Measurements from ENCODE around the gene AP4S1.
"Not testable (repeated sequence)": the region's sequence is repeated elsewhere in the genome, so short reads cannot be mapped to it uniquely, and the experiment has no call there.

Gene AP4S1

DNA sequence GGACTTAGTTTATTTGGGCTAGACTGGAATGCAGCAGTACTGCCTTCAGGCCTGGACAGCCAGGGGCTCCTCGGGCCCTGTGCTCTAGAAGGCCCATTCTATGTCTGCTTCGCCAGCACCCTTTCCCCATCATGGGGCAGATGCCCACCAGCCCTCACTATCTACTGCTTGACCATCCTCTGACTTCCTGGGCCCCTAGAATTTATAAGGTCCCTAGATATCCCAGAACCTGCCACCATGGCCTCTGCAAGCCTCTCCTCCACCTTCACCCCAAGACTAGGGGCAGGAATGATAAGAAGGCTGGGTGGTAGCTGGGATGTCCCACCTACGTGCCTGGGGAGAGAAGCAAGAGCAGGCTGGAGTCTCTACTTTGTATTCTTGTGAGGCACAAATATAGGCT is 59.6 kb downstream of the AP4S1 start:
- no peak for DNase-seq (ENCODE audit: low spot score)

DNA sequence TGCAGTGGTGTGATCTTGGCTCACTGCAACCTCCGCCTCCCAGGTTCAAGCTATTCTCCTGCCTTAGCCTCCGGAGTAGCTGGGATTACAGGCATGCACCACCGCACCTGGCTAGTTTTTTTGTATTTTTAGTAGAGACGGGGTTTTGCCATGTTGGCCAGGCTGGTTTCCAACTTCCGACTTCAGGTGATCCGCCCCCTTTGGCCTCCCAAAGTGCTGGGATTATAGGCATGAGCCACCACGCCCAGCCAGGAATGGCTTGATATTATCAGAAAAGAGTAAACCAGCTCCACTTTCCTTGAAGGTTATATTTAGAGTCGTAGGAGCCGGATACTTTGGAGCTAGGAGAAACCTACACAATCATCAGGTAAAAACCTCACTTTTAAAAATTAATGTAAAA is 61.0 kb downstream of the AP4S1 start:
- not testable (repeated sequence) for DNase-seq (ENCODE audit: low spot score)

GRCh38 chr14:31090883-31091764 is 65.7 kb downstream of the AP4S1 start:
- peak; percentile 56 for DNase-seq (ENCODE audit: low spot score)

- no peak for DNase-seq (ENCODE audit: low spot score)
These were observed 66.8 kb downstream of the AP4S1 start for GRCh38 chr14:31092160-31092708.

DNA sequence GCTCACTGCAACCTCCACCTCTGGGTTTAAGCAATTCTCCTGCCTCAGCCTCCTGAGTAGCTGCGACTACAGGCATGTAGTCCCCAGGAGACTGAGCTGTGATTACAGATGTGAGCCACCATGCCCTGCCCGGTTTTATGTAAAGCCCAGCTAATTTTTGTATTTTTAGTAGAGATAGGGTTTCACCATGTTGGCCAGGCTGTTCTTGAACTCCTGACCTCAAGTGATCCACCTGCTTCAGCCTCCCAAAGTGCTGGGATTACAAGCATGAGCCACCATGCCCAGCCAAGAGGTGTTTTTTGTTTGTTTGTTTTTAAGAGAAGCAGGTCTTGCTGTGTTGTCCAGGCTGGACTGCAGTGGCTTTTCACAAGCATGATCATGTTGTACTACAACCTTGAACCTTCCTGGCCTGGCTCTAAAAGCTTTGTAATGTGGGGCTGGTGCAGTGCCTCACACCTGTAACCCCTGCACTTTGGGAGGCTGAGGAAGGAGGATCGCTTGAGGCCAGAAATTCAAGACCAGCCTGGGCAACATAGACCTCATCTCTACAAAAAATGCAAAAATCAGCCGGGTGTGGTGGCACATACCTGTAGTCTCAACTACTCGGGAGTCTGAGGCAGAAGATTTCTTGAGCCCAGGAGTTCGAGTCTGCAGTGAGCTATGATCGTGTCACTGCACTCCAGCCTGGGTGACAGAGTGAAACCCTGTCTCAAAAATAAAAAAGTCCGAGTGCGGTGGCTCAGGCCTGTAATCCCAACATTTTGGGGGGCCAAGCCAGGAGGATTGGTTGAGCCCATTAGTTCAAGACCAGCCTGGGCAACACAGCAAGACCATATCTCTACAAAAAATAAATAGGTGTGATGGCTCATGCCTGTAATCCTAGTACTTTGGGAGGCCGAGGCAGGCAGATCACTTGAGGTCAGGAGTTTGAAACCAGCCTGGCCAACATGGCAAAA is 68.7 kb downstream of the AP4S1 start:
- not testable (repeated sequence) for DNase-seq (ENCODE audit: low spot score)

- not testable (repeated sequence) for DNase-seq (ENCODE audit: low spot score)
These were observed 70.4 kb downstream of the AP4S1 start for GRCh38 chr14:31095817-31096216.

DNA sequence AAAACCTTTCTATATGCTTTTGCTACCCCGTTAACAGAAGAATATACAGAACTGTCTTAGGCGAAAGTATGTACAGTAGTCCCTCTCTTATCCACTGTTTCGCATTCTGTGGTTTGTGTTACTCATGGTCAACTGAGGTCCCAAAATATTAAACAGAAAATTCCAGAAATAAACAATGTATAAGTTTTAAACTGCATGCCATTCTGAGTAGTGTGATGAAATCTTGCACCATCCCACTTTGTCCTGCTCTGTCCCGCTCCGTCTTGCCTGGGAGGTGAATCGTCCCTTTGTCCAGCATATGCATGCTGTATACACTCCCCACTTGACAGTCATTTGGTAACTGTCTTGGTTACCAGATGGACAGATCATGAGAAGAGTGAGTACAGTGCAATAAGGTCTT is 70.8 kb downstream of the AP4S1 start:
- no peak for DNase-seq (ENCODE audit: low spot score)

DNA sequence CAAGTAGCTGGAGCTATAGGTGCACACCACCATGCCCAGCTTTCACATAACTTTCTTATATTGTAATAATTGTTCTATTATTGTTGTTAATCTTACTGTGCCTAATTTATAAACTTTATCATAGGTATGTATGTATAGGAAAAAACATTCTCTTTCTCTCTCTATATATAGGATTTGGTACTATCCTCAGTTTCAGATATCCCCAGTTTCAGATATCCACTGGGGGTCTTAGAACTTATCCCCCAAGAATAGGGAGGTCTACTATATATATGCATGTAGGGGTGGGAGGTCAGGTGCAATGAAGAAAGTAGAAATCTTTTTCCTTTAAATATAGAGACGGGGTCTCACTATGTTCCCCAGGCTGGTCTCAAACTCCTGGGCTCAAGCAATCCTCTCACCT is 71.6 kb downstream of the AP4S1 start:
- DNase-seq (ENCODE audit: low spot score) = no peak

DNA sequence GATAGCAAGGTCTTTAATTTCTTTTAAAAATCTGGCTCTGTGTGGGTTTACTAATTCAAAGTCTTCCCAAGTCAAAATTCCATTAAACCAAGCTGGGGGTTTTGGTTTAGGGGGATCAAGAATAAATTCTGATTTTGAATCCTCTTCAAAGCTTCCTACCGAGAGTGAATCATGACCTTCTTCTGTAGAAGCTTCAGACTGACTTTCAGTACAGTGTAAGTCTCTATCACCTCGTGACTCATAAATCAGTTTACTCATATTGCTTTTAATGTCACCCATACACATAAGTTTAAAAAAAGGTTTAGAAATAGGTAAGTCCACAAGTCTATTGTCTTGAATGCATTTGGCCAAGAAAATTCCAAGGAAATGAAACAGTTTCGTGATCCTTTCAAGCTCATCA is 81.3 kb downstream of the AP4S1 start:
- no peak for DNase-seq (ENCODE audit: low spot score)

DNA sequence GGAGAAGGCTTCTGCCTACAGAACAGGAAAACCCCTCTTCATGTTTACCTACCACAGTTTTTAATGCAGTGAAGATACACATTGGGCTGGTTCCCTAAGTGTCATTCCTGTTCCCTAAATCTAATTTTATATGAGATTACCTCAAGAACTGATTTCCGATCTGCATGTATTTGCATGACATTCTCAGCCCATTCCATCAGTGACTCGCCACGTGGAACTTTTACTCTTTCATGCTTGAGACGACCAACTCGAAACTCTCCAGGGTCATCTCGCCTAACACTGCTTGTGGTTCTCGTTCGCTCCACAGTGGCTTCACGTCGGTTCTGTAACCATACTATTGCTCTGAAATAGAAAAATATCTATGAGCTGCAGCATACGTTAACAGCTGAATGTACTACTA is 83.8 kb downstream of the AP4S1 start:
- no peak for DNase-seq (ENCODE audit: low spot score)

- DNase-seq (ENCODE audit: low spot score) = no peak
These were observed 85.4 kb downstream of the AP4S1 start for GRCh38 chr14:31110872-31111271.

- no peak for DNase-seq (ENCODE audit: low spot score)
These were observed 88.3 kb downstream of the AP4S1 start for GRCh38 chr14:31113794-31114193.

- no peak for DNase-seq (ENCODE audit: low spot score)
These were observed 93.4 kb downstream of the AP4S1 start for GRCh38 chr14:31118892-31119291.

DNA sequence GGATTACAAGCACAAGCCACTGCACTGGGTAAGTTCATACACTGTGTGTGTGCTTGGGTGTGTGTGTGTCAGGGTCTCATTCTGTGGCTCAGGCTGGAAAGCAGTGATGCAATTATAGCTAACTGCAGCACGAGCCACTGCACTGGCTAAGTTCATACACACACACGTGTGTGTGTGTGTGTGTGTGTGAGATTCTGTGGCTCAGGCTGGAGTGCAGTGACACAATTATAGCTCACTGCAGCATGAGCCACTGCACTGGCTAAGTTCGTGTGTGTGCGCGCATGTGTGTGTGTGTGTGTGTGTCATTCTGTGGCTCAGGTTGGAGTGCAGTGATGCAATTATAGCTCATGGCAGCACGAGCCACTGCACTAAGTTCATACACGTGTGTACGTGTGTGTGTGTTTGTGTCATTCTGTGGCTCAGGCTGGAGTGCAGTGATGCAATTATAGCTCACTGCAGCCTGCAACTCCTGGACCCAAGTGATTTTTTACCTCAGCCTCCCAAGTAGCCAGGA is 96.7 kb downstream of the AP4S1 start:
- DNase-seq (ENCODE audit: low spot score) = no peak

- no peak for DNase-seq (ENCODE audit: low spot score)
These were observed 97.5 kb downstream of the AP4S1 start for GRCh38 chr14:31122921-31123320.

DNA sequence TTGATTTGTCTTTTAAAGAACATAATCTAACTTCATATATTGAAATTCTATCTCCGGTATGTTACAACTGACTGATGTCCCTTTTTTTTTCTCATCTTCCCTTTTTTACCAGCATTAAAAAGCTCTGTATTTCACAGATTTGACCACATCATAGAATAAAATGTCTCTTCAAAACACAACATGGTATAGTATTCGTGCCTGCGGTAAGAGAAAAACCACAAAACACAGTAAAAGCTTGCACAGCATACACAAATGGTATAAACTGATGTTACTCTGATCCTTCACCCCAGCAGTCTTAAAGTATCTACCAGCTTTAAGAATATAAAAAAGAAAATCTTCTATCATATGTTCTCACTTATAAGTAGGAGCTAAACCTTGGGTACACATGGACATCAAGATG is 98.7 kb downstream of the AP4S1 start:
- DNase-seq (ENCODE audit: low spot score) = no peak

GRCh38 chr14:31125231-31125630 is 99.8 kb downstream of the AP4S1 start:
- DNase-seq (ENCODE audit: low spot score) = no peak

DNA sequence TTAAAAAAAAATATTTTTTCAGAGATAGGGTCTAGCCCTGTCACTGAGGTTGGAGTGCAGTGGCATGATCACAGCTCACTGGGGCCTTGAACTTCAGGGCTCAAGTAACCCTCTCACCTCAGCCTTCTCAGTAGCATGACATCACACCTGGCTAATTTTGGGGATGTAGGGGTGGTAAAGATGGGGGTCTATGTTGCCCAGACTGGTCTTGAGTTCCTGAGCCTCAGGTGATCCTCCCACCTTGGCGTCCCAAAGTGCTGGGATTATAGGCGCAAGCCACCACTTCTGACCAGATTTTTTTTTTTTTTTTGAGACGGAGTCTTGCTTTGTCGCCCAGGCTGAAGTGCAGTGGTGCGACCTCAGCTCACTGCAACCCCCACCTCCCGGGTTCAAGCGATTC is 101.2 kb downstream of the AP4S1 start:
- no peak for DNase-seq (ENCODE audit: low spot score)

DNA sequence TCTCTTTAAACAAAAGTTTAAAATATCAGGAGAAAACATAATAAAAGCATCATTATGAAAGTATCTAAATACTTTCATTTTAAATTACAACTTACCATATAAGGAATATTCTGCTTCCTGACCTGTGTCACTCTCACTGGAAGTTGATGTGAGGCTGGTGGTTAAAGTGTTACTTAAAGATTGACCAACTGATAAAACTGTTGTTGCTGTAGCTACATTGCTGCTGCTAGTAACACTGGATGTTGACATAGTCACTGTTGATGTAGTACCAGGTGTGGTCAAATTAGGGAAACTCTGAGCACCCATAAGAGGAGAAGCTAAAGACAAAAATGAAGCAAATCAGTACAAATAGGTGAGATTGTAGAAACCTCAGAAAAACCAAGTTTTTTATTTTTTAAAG is 102.2 kb downstream of the AP4S1 start:
- DNase-seq (ENCODE audit: low spot score) = peak; percentile 82

GRCh38 chr14:31128601-31129526 is 103.4 kb downstream of the AP4S1 start:
- no peak for DNase-seq (ENCODE audit: low spot score)

- no peak for DNase-seq (ENCODE audit: low spot score)
These were observed 107.7 kb downstream of the AP4S1 start for GRCh38 chr14:31133133-31133532.

Measured in HuH-7.5 (cell line).